ENCODE results near the gene SPECC1L.
A peak's percentile ranks its signal among the peaks of the same experiment; 100 is the strongest.

Gene SPECC1L

GRCh38 chr22:24322522-24322921, 51.9 kb downstream of the SPECC1L start:
- DNase-seq (ENCODE audit: low spot score) = no peak

GRCh38 chr22:24323233-24323632, 52.6 kb downstream of the SPECC1L start:
- no peak for DNase-seq (ENCODE audit: low spot score)

- no peak for DNase-seq (ENCODE audit: low spot score)
Observed at GRCh38 chr22:24323695-24324094, 53.1 kb downstream of the SPECC1L start.

- no peak for DNase-seq (ENCODE audit: low spot score)
Observed at GRCh38 chr22:24324137-24324536, 53.5 kb downstream of the SPECC1L start.

- peak; percentile 79 for DNase-seq (ENCODE audit: low spot score)
Observed at GRCh38 chr22:24325105-24325757, 54.6 kb downstream of the SPECC1L start.

GRCh38 chr22:24326266-24326665, 55.6 kb downstream of the SPECC1L start:
- no peak for DNase-seq (ENCODE audit: low spot score)

GRCh38 chr22:24327832-24328231, 57.2 kb downstream of the SPECC1L start:
- DNase-seq (ENCODE audit: low spot score) = no peak

- no peak for DNase-seq (ENCODE audit: low spot score)
Observed at GRCh38 chr22:24329453-24329852, 58.8 kb downstream of the SPECC1L start.

- DNase-seq (ENCODE audit: low spot score) = peak; percentile 10
Observed at GRCh38 chr22:24330636-24331035, 60.0 kb downstream of the SPECC1L start.

- DNase-seq (ENCODE audit: low spot score) = no peak
Observed at GRCh38 chr22:24331468-24332440, 61.1 kb downstream of the SPECC1L start.

- DNase-seq (ENCODE audit: low spot score) = peak; percentile 52
Observed at GRCh38 chr22:24333301-24333700, 62.7 kb downstream of the SPECC1L start.

- DNase-seq (ENCODE audit: low spot score) = no peak
Observed at GRCh38 chr22:24335496-24335895, 64.9 kb downstream of the SPECC1L start.

- DNase-seq (ENCODE audit: low spot score) = no peak
Observed at GRCh38 chr22:24337894-24338645, 67.4 kb downstream of the SPECC1L start.

GRCh38 chr22:24338726-24339451, 68.3 kb downstream of the SPECC1L start:
- no peak for DNase-seq (ENCODE audit: low spot score)

- no peak for DNase-seq (ENCODE audit: low spot score)
Observed at GRCh38 chr22:24339452-24339747, 68.8 kb downstream of the SPECC1L start.

- no peak for DNase-seq (ENCODE audit: low spot score)
Observed at GRCh38 chr22:24341627-24342026, 71.0 kb downstream of the SPECC1L start.

- no peak for DNase-seq (ENCODE audit: low spot score)
Observed at GRCh38 chr22:24350627-24351026, 80.0 kb downstream of the SPECC1L start.

GRCh38 chr22:24353121-24353520, 82.5 kb downstream of the SPECC1L start:
- no peak for DNase-seq (ENCODE audit: low spot score)

GRCh38 chr22:24355574-24355973, 84.9 kb downstream of the SPECC1L start:
- DNase-seq (ENCODE audit: low spot score) = no peak

- no peak for DNase-seq (ENCODE audit: low spot score)
Observed at GRCh38 chr22:24357547-24357946, 86.9 kb downstream of the SPECC1L start.

GRCh38 chr22:24358105-24358836, 87.6 kb downstream of the SPECC1L start:
- no peak for DNase-seq (ENCODE audit: low spot score)
